Measurements from ENCODE around the gene CHCHD6. TPM values are rescaled to one million over a fixed set of nuclear protein-coding genes. Genes with fewer than 3 reads are reported as not detected.
A peak's percentile ranks its signal among the peaks of the same experiment; 100 is the strongest.

CHCHD6 gene
- total RNA-seq, 1 experiment from 2014 or later = 40.9 TPM

GRCh38 chr3:127002195-127003174 is 298.4 kb downstream of the CHCHD6 start:
- CTCF ChIA-PET = interaction anchor here (0.6 to 2.9 kb wide), 14 partner anchors 10 to 471 kb away, joined by 3 to 21 read pairs (median 5); partner anchors contain the start of gene PLXNA1
- TF ChIP-seq MAX (CRISPR knock-in tag; IDR thresholded peaks at IDR 0.05) (peak; percentile 64), ZNF281 (CRISPR knock-in tag; IDR thresholded peaks at IDR 0.05) (peak; percentile 95), RELA (CRISPR knock-in tag; IDR thresholded peaks at IDR 0.05; ENCODE audit: borderline replicate concordance) (no peak), USF2 (CRISPR knock-in tag; IDR thresholded peaks at IDR 0.05) (no peak), FOXJ3 (CRISPR knock-in tag; IDR thresholded peaks at IDR 0.05; ENCODE audit: borderline replicate concordance) (no peak), ZNF121 (CRISPR knock-in tag; IDR thresholded peaks at IDR 0.05) (peak; percentile 48; the same call in 1 of the 2 replicates), MYBL2 (CRISPR knock-in tag; IDR thresholded peaks at IDR 0.05) (0 out of 2 replicates have a peak, but pooled peaks have one; percentile 11), FOXP4 (CRISPR knock-in tag; IDR thresholded peaks at IDR 0.05) (peak; percentile 61; the same call in 1 of the 2 replicates), SP1 (CRISPR knock-in tag; conservative IDR thresholded peaks at IDR 0.05) (no peak; the same call in 1 of the 2 replicates), JUN (CRISPR knock-in tag; IDR thresholded peaks at IDR 0.05) (no peak), TEAD1 (CRISPR knock-in tag; IDR thresholded peaks at IDR 0.05) (peak; percentile 96; the same call in 1 of the 2 replicates), TEAD4 (CRISPR knock-in tag; IDR thresholded peaks at IDR 0.05) (0 out of 2 replicates have a peak, but pooled peaks have one; percentile 73), ZMAT4 (CRISPR knock-in tag; IDR thresholded peaks at IDR 0.05) (no peak), PRDM15 (CRISPR knock-in tag; IDR thresholded peaks at IDR 0.05) (peak; percentile 50; the same call in 1 of the 2 replicates), ZNF425 (CRISPR knock-in tag; conservative IDR thresholded peaks at IDR 0.05) (no peak), NFYB (CRISPR knock-in tag; conservative IDR thresholded peaks at IDR 0.05; ENCODE audit: low read depth) (no peak), PREB (CRISPR knock-in tag; IDR thresholded peaks at IDR 0.05; ENCODE audit: borderline replicate concordance) (no peak), TCF7 (CRISPR knock-in tag; IDR thresholded peaks at IDR 0.05; ENCODE audit: low read depth) (no peak), FOXK1 (CRISPR knock-in tag; IDR thresholded peaks at IDR 0.05) (peak; percentile 69; the same call in 1 of the 2 replicates), CREB1 (CRISPR knock-in tag; IDR thresholded peaks at IDR 0.05) (0 out of 2 replicates have a peak, but pooled peaks have one; percentile 0), ZNF423 (CRISPR knock-in tag; IDR thresholded peaks at IDR 0.05) (no peak), ZBTB21 (CRISPR knock-in tag; IDR thresholded peaks at IDR 0.05; ENCODE audit: borderline replicate concordance) (peak; percentile 43; the same call in 1 of the 2 replicates)

More at GRCh38 chr3:127002195-127003174, 298.4 kb downstream of the CHCHD6 start:
- Mint-ChIP-seq H3K4me1 (peaks cover 26% of the 10 kb centered on the region), H3K27me3 (ENCODE audit: low read depth) (no peaks in the 10 kb centered on the region), H3K36me3 (peaks cover 7% of the 10 kb centered on the region), H3K27ac (peak overlapping the region; percentile 97), H3K4me3 (no peak overlapping the region), H3K9me3 (no peaks in the 10 kb centered on the region)
- ATAC-seq = peak; percentile 92
- DNase-seq (ENCODE audit: low spot score) = peak; percentile 91
- POLR2A ChIA-PET = no interaction called here

Data from WTC11 (cell line).